HEK293 (cell line): ENCODE measurements around the gene KCNIP2.
A peak's percentile ranks its signal among the peaks of the same experiment; 100 is the strongest.

Experiments used
- BCL11B ChIP-seq: fragments of 450-650 bp; formaldehyde crosslinking; IDR thresholded peaks from 2 replicates; pipeline ENCODE4 v1.5.1; 2016; ENCODE audit warnings: low read depth, missing biosample characterization, missing genetic modification characterization
- EGR2 ChIP-seq: fragments of 450-650 bp; formaldehyde crosslinking; IDR thresholded peaks from 2 replicates; pipeline ENCODE4 v1.5.1; 2016; ENCODE audit warnings: low read depth, missing biosample characterization, missing genetic modification characterization
- GLIS1 ChIP-seq: fragments of 450-650 bp; formaldehyde crosslinking; IDR thresholded peaks from 2 replicates; pipeline ENCODE4 v1.5.1; 2016; ENCODE audit warnings: missing biosample characterization, missing genetic modification characterization
- KLF9 ChIP-seq: fragments of 450-650 bp; formaldehyde crosslinking; IDR thresholded peaks from 2 replicates; pipeline ENCODE4 v1.5.1; 2016; ENCODE audit warnings: missing biosample characterization, missing genetic modification characterization, low read depth
- MEIS1 ChIP-seq: sonication (generic); formaldehyde crosslinking; IDR thresholded peaks from 2 replicates; pipeline ENCODE4 v1.8.1; 2022; ENCODE audit warnings: missing genetic modification reagents, mild to moderate bottlenecking, borderline replicate concordance
- OSR2 ChIP-seq: fragments of 450-650 bp; formaldehyde crosslinking; IDR thresholded peaks from 2 replicates; pipeline ENCODE4 v1.5.1; 2016; ENCODE audit warnings: missing biosample characterization, missing genetic modification characterization
- PATZ1 ChIP-seq: fragments of 450-650 bp; formaldehyde crosslinking; IDR thresholded peaks from 2 replicates; pipeline ENCODE4 v1.5.1; 2016; ENCODE audit warnings: missing biosample characterization, missing genetic modification characterization
- PBX3 ChIP-seq: sonication (generic); formaldehyde crosslinking; IDR thresholded peaks from 2 replicates; pipeline ENCODE4 v1.8.1; 2022; ENCODE audit warnings: mild to moderate bottlenecking, moderate library complexity, missing genetic modification reagents
- ZBTB1 ChIP-seq: fragments of 450-650 bp; formaldehyde crosslinking; IDR thresholded peaks from 2 replicates; pipeline ENCODE4 v1.5.1; 2016; ENCODE audit warnings: missing biosample characterization, missing genetic modification characterization
- ZBTB17 ChIP-seq: fragments of 450-650 bp; formaldehyde crosslinking; IDR thresholded peaks from 2 replicates; pipeline ENCODE4 v1.5.1; 2016; ENCODE audit warnings: missing biosample characterization, missing genetic modification characterization
- ZBTB8A ChIP-seq: fragments of 450-650 bp; formaldehyde crosslinking; IDR thresholded peaks from 2 replicates; pipeline ENCODE4 v1.5.1; 2016; ENCODE audit warnings: missing biosample characterization, missing genetic modification characterization
- ZFP41 ChIP-seq: fragments of 450-650 bp; formaldehyde crosslinking; IDR thresholded peaks from 2 replicates; pipeline ENCODE4 v1.5.1; 2016; ENCODE audit warnings: missing biosample characterization, missing genetic modification characterization, borderline replicate concordance
- ZNF121 ChIP-seq: fragments of 450-650 bp; formaldehyde crosslinking; IDR thresholded peaks from 2 replicates; pipeline ENCODE4 v1.5.1; 2016; ENCODE audit warnings: missing biosample characterization, missing genetic modification characterization
- ZNF148 ChIP-seq: fragments of 450-650 bp; formaldehyde crosslinking; IDR thresholded peaks from 2 replicates; pipeline ENCODE4 v1.5.0; 2017; ENCODE audit warnings: missing biosample characterization, missing genetic modification characterization, borderline replicate concordance
- ZNF211 ChIP-seq: fragments of 450-650 bp; formaldehyde crosslinking; IDR thresholded peaks from 2 replicates; pipeline ENCODE4 v1.5.1; 2016; ENCODE audit warnings: low read depth, missing biosample characterization, missing genetic modification characterization
- ZNF214 ChIP-seq: fragments of 450-650 bp; formaldehyde crosslinking; IDR thresholded peaks from 2 replicates; pipeline ENCODE4 v1.5.1; 2017; ENCODE audit warnings: missing biosample characterization, mild to moderate bottlenecking, missing genetic modification characterization, borderline replicate concordance
- ZNF274 ChIP-seq, 2 experiments: fragments of 200-500 bp in 1 of 2; fragments of 450-650 bp in 1 of 2; sonication (Bioruptor generic) in 1 of 2; formaldehyde crosslinking in 1 of 2; IDR thresholded peaks; 2 replicates each; pipeline versions ENCODE4 v1.5.1 to v1.6.1; 2014 to 2016; ENCODE audit warnings: borderline replicate concordance in 1 of 2, inconsistent platforms in 1 of 2, low read length in 1 of 2, missing biosample characterization in 1 of 2, missing genetic modification characterization in 1 of 2
- ZNF335 ChIP-seq: fragments of 450-650 bp; formaldehyde crosslinking; conservative IDR thresholded peaks from 2 replicates; pipeline ENCODE4 v1.5.1; 2016; ENCODE audit warnings: missing biosample characterization, missing genetic modification characterization
- ZNF473 ChIP-seq: fragments of 450-650 bp; formaldehyde crosslinking; IDR thresholded peaks from 2 replicates; pipeline ENCODE4 v1.5.1; 2017; ENCODE audit warnings: missing biosample characterization, missing genetic modification characterization
- ZNF639 ChIP-seq: fragments of 450-650 bp; formaldehyde crosslinking; IDR thresholded peaks from 2 replicates; pipeline ENCODE4 v1.5.1; 2016; ENCODE audit warnings: missing biosample characterization, missing genetic modification characterization
- ZNF843 ChIP-seq: fragments of 450-650 bp; formaldehyde crosslinking; IDR thresholded peaks from 2 replicates; pipeline ENCODE4 v1.5.1; 2016; ENCODE audit warnings: missing biosample characterization, missing genetic modification characterization
- ZSCAN18 ChIP-seq: fragments of 450-650 bp; formaldehyde crosslinking; IDR thresholded peaks from 2 replicates; pipeline ENCODE4 v1.5.1; 2016; ENCODE audit warnings: missing biosample characterization, missing genetic modification characterization
- ZXDB ChIP-seq: fragments of 450-650 bp; formaldehyde crosslinking; IDR thresholded peaks from 2 replicates; pipeline ENCODE4 v1.5.1; 2016; ENCODE audit warnings: missing biosample characterization, missing genetic modification characterization
- TF ChIP-seq, protein P1 (sequence below): fragments of 450-650 bp; formaldehyde crosslinking; IDR thresholded peaks from 2 replicates; pipeline ENCODE4 v1.5.1; 2017; ENCODE audit warnings: missing biosample characterization, missing genetic modification characterization
- TF ChIP-seq, protein P2 (sequence below): fragments of 450-650 bp; formaldehyde crosslinking; IDR thresholded peaks from 2 replicates; pipeline ENCODE4 v1.5.1; 2017; ENCODE audit warnings: missing biosample characterization, missing genetic modification characterization

Gene KCNIP2

DNA sequence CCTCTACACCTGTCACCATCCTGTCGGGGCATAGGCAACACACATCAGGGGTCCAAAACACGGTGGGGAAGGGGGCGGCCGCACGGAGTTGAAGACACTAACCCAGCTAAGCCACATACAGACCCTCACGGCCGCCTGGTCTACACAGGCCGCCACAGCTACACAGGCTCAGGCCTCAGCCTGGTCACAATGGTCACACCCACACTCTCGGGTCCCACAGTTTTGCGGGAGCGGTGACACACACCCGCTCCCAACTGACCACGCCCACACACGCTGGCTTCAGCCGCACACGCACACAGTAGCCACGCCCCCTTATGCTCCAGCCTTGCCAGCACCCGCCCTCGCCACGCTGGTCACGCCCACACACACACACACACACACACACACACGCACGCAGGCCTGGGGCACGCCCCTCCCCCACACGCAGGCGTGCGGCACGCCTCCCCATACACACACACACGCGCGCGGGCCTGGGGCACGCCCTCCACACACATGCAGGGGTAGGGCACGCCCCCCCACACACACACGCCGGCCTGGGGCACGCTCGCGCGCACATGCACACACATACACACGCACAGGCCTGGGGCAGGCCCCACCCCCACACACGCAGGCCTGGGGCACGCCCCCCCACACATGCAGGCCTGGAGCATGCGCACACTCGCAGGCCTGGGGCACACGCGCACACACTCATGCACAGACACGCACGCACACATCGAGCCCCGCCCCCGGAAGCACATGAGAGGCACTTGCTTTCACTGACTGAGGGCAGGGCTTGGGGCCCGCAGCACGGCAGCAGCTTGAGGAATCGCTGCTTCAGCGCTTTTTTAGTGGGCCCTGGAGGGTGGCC is 13.1 kb downstream of the KCNIP2 start (continued):
- peak; percentile 86 for TF ChIP-seq ZNF639 (tag by site-specific recombination)
- TF ChIP-seq ZBTB17 (tag by site-specific recombination) = peak; percentile 91
- peak; percentile 99 for TF ChIP-seq ZNF148 (tag by site-specific recombination)
- peak; percentile 100 for TF ChIP-seq EGR2 (tag by site-specific recombination)
- TF ChIP-seq ZNF274 (IDR thresholded peaks at IDR 0.05; ENCODE audit: low read length) = no peak
- TF ChIP-seq ZNF274 (tag by site-specific recombination; IDR thresholded peaks at IDR 0.05; ENCODE audit: borderline replicate concordance) = no peak
- peak; percentile 87; the same call in 1 of the 2 replicates for TF ChIP-seq ZNF473 (tag by site-specific recombination)
- 0 out of 2 replicates have a peak, but pooled peaks have one; percentile 69 for TF ChIP-seq ZBTB1 (tag by site-specific recombination)
- peak; percentile 97 for TF ChIP-seq ZXDB (tag by site-specific recombination)
- TF ChIP-seq, protein P1, sequence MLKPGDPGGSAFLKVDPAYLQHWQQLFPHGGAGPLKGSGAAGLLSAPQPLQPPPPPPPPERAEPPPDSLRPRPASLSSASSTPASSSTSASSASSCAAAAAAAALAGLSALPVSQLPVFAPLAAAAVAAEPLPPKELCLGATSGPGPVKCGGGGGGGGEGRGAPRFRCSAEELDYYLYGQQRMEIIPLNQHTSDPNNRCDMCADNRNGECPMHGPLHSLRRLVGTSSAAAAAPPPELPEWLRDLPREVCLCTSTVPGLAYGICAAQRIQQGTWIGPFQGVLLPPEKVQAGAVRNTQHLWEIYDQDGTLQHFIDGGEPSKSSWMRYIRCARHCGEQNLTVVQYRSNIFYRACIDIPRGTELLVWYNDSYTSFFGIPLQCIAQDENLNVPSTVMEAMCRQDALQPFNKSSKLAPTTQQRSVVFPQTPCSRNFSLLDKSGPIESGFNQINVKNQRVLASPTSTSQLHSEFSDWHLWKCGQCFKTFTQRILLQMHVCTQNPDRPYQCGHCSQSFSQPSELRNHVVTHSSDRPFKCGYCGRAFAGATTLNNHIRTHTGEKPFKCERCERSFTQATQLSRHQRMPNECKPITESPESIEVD (tag by site-specific recombination) = no peak
- peak; percentile 94 for TF ChIP-seq ZNF843
- TF ChIP-seq MEIS1 = no peak
- TF ChIP-seq ZBTB8A (tag by site-specific recombination) = peak; percentile 72; the same call in 1 of the 2 replicates
- TF ChIP-seq ZFP41 = no peak; the same call in 1 of the 2 replicates
- TF ChIP-seq PATZ1 (tag by site-specific recombination) = peak; percentile 100
- TF ChIP-seq ZNF121 (tag by site-specific recombination) = peak; percentile 52; the same call in 1 of the 2 replicates
- TF ChIP-seq ZNF211 (tag by site-specific recombination) = peak; percentile 48; the same call in 1 of the 2 replicates
- TF ChIP-seq ZNF214 (tag by site-specific recombination) = no peak
- no peak; the same call in 1 of the 2 replicates for TF ChIP-seq OSR2 (tag by site-specific recombination)
- TF ChIP-seq, protein P2, sequence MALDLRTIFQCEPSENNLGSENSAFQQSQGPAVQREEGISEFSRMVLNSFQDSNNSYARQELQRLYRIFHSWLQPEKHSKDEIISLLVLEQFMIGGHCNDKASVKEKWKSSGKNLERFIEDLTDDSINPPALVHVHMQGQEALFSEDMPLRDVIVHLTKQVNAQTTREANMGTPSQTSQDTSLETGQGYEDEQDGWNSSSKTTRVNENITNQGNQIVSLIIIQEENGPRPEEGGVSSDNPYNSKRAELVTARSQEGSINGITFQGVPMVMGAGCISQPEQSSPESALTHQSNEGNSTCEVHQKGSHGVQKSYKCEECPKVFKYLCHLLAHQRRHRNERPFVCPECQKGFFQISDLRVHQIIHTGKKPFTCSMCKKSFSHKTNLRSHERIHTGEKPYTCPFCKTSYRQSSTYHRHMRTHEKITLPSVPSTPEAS (tag by site-specific recombination) = peak; percentile 100
- peak; percentile 93; the same call in 1 of the 2 replicates for TF ChIP-seq PBX3 (CRISPR knock-in tag)
- peak; percentile 80 for TF ChIP-seq ZNF335 (tag by site-specific recombination)
- peak; percentile 100 for TF ChIP-seq ZSCAN18 (tag by site-specific recombination)
- peak; percentile 49; the same call in 1 of the 2 replicates for TF ChIP-seq BCL11B (tag by site-specific recombination)
- TF ChIP-seq GLIS1 = peak; percentile 83
- peak; percentile 100 for TF ChIP-seq KLF9
